HG03175 (cell line): ENCODE results near the gene PITRM1.

ENCODE experiments used
- ATAC-seq: cut with Tn5 transposase; IDR thresholded peaks from one replicate; pipeline ENCODE4 v1.9.1; 2021; ENCODE audit warnings: mild to moderate bottlenecking, moderate library complexity; ENCODE audit not compliant: unreplicated experiment

The PITRM1 gene

GRCh38 chr10:3141351-3142005, 31.1 kb downstream of the PITRM1 start:
- ATAC-seq, result no peak

- ATAC-seq, result no peak
Measured at GRCh38 chr10:3140280-3140679, 32.3 kb downstream of the PITRM1 start.

- ATAC-seq, result no peak
Measured at GRCh38 chr10:3139216-3139910, 33.2 kb downstream of the PITRM1 start.

- ATAC-seq, result no peak
Measured at GRCh38 chr10:3137958-3138726, 34.4 kb downstream of the PITRM1 start.

GRCh38 chr10:3136763-3137611, 35.6 kb downstream of the PITRM1 start:
- no peak for ATAC-seq

- no peak for ATAC-seq
Measured at GRCh38 chr10:3136336-3136735, 36.2 kb downstream of the PITRM1 start.

GRCh38 chr10:3135006-3135405, 37.6 kb downstream of the PITRM1 start:
- ATAC-seq, result no peak

GRCh38 chr10:3133948-3134347, 38.6 kb downstream of the PITRM1 start:
- no peak for ATAC-seq

GRCh38 chr10:3132036-3133025, 40.3 kb downstream of the PITRM1 start:
- ATAC-seq, result no peak

- ATAC-seq, result no peak
Measured at GRCh38 chr10:3131098-3131497, 41.5 kb downstream of the PITRM1 start.

GRCh38 chr10:3129581-3130340, 42.8 kb downstream of the PITRM1 start:
- no peak for ATAC-seq

- no peak for ATAC-seq
Measured at GRCh38 chr10:3128379-3129130, 44.0 kb downstream of the PITRM1 start.

- no peak for ATAC-seq
Measured at GRCh38 chr10:3127921-3128320, 44.7 kb downstream of the PITRM1 start.

- no peak for ATAC-seq
Measured at GRCh38 chr10:3126741-3127346, 45.7 kb downstream of the PITRM1 start.

GRCh38 chr10:3126249-3126648, 46.3 kb downstream of the PITRM1 start:
- no peak for ATAC-seq

GRCh38 chr10:3125527-3126170, 46.9 kb downstream of the PITRM1 start:
- ATAC-seq, result no peak

- no peak for ATAC-seq
Measured at GRCh38 chr10:3124412-3125175, 48.0 kb downstream of the PITRM1 start.
